Kidney (tissue), 14 donors: Measurements from ENCODE around the gene SHBG. TPM values are rescaled to one million over a fixed set of nuclear protein-coding genes. Genes with fewer than 3 reads are reported as not detected.
"Not testable (repeated sequence)": the region's sequence is repeated elsewhere in the genome, so short reads cannot be mapped to it uniquely, and the experiment has no call there.

Source experiments
- DNase-seq, 5 donors: peaks; one replicate each; pipeline ENCODE4 v3.0.0-alpha.2; 2013 to 2020
- FAIRE-seq: peaks from 2 replicates; lab custom pipeline; 2012; peaks lifted over from hg19 to GRCh38; lab: Jason Lieb, UNC
- H3K27ac ChIP-seq, 2 donors: one replicate each; pipeline ENCODE4 v1.7.0; 2013; ENCODE audit warnings: low read depth in 2 of 2, low read length in 2 of 2, inconsistent platforms in 1 of 2
- H3K27me3 ChIP-seq: one replicate; pipeline ENCODE4 v1.7.1; 2013; ENCODE audit warnings: low read length, inconsistent platforms; ENCODE audit not compliant: control insufficient read depth, insufficient read depth
- H3K36me3 ChIP-seq, 3 donors: one replicate each; pipeline versions ENCODE4 v1.7.0 to v1.7.1; 2013; ENCODE audit warnings: low read length in 3 of 3, control low read depth in 1 of 3, inconsistent platforms in 1 of 3; ENCODE audit not compliant: insufficient read depth in 3 of 3, control insufficient read depth in 2 of 3
- H3K4me1 ChIP-seq, 3 donors: one replicate each; pipeline versions ENCODE4 v1.7.0 to v1.7.1; 2013; ENCODE audit warnings: low read length in 3 of 3, inconsistent platforms in 1 of 3, low read depth in 1 of 3; ENCODE audit not compliant: control insufficient read depth in 2 of 3, insufficient read depth in 2 of 3
- H3K4me3 ChIP-seq, 3 donors: one replicate each; pipeline versions ENCODE4 v1.7.0 to v1.8.1; 2013; ENCODE audit warnings: low read length in 3 of 3, control low read depth in 1 of 3, inconsistent platforms in 1 of 3
- H3K9ac ChIP-seq, 3 donors: one replicate each; pipeline versions ENCODE4 v1.7.0 to v1.7.1; 2013; ENCODE audit warnings: low read length in 3 of 3, control low read depth in 1 of 3, inconsistent platforms in 1 of 3
- H3K9me3 ChIP-seq, 3 donors: one replicate each; pipeline versions ENCODE4 v1.7.0 to v1.7.1; 2013; ENCODE audit warnings: low read length in 3 of 3, control low read depth in 1 of 3, inconsistent platforms in 1 of 3; ENCODE audit not compliant: control insufficient read depth in 2 of 3, insufficient read depth in 1 of 3
- intact Hi-C: fragments of 100-400 bp; cut with DNase I; formaldehyde crosslinking; loops from one replicate; pipeline ENCODE4 v1.11.1; 2022
- polyA plus RNA-seq: library from polyadenylated mRNA; stranded (reverse); fragments of 350-450 nt; fragmentation: Illumina TruSeq; extraction: RNeasy Lipid Tissue Mini Kit (QIAGEN cat#74804); gene quantifications from one replicate; pipeline ENCODE4 v1.2.3, GENCODE V29; 2014; ENCODE audit warnings: low read depth, low replicate concordance; ENCODE audit not compliant: insufficient read depth
- total RNA-seq: library from RNA; stranded (reverse); fragmentation: NEBNext Ultra II Directional; extraction: Animal tissue kit (Norgen Biotek cat#: 25700); gene quantifications from one replicate; pipeline ENCODE4 v1.2.1, GENCODE V29; 2021
- TF ChIP-seq, protein P1 (sequence below): IDR thresholded peaks from 3 replicates; pipeline ENCODE4 v1.5.1; 2012; ENCODE audit warnings: mild to moderate bottlenecking, moderate library complexity, borderline replicate concordance; ENCODE audit not compliant: insufficient read depth; ENCODE audit errors: extremely low read depth
- donor health status: control.
- donor health status: control.
- donor health status: control.
- donor health status: control.
- donor health status: control.
- donor health status: DM: yes; HTN: yes; CAD: no.
- donor health status: Normal renal cell carcinoma (clear cell type).

Gene SHBG
- total and polyA plus RNA-seq, 2 donors from 2014 or later: 0.57 to 4.6 TPM

DNA sequence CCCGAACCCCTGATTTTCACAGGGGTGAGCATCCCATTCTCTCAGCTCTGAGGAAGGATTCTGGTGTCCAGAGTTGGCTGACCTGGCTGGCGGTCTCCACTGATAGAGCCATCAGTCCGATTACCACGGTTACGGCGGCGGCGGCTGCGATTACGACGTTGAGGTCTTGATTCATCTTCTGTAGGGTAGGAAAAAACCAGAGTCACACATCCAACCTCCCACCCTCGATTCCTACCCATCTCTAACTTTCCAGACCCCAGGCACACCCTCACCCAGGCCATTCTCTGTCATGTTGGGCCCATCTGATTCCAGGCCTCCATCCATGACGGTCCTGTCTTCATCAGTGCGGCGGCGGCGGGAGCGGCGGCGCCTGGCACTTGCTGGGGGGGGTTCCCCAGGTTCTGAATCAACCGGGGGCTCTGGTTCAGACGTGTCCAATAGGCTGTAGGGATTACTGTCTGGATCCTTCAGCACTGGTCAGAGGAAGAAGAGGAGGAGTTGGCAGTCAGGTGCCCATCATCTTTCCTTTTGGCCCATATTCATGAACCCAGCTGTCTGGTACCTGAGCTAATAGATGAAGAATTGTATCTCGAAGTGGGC lies 37.4 kb upstream of the SHBG start:
- intact Hi-C loops: no loop called here
- H3K36me3 ChIP-seq: peaks cover 17 to 61% (median 42%) of the 10 kb centered on the region in 3 donors
- H3K4me1 ChIP-seq: peaks cover 0 to 7% (median 7%) of the 10 kb centered on the region in 3 donors
- no peaks in the 10 kb centered on the region for H3K9me3 ChIP-seq
- DNase-seq: peak in 1 of 5 donors; percentile 55
- FAIRE-seq: no peak
- no peak overlapping the region for H3K27ac ChIP-seq
- H3K4me3 ChIP-seq: no peak overlapping the region
- no peak overlapping the region for H3K9ac ChIP-seq
- TF ChIP-seq, protein P1, sequence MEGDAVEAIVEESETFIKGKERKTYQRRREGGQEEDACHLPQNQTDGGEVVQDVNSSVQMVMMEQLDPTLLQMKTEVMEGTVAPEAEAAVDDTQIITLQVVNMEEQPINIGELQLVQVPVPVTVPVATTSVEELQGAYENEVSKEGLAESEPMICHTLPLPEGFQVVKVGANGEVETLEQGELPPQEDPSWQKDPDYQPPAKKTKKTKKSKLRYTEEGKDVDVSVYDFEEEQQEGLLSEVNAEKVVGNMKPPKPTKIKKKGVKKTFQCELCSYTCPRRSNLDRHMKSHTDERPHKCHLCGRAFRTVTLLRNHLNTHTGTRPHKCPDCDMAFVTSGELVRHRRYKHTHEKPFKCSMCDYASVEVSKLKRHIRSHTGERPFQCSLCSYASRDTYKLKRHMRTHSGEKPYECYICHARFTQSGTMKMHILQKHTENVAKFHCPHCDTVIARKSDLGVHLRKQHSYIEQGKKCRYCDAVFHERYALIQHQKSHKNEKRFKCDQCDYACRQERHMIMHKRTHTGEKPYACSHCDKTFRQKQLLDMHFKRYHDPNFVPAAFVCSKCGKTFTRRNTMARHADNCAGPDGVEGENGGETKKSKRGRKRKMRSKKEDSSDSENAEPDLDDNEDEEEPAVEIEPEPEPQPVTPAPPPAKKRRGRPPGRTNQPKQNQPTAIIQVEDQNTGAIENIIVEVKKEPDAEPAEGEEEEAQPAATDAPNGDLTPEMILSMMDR: no peak
- no peaks in the 10 kb centered on the region for H3K27me3 ChIP-seq

DNA sequence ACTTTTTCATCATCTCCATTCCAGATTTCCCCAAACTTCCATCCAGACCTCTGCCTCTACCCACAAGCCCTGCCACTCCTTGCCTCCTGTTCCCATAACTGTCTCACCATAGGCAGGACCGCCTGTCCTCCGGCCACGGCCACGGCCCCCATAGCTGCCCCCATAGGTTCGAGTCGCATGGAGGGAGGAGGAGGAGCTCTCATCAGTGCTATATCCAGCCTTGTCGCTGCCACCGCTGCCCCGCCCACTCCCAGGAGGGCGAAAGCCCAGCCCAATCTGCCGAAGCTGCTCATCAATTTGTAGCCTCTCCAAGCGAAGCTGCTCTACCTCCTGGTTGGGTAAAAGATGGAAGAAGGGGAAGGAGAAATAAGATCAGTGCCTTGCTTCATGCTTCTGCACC lies 36.6 kb upstream of the SHBG start:
- Histone ChIP-seq H3K36me3 (peaks cover 17 to 57% (median 42%) of the 10 kb centered on the region in 3 donors), H3K9ac (no peak overlapping the region), H3K27ac (no peak overlapping the region), H3K4me1 (peaks cover 0 to 7% (median 7%) of the 10 kb centered on the region in 3 donors), H3K27me3 (no peaks in the 10 kb centered on the region), H3K4me3 (no peak overlapping the region), H3K9me3 (no peaks in the 10 kb centered on the region)
- TF ChIP-seq, protein P1: no peak
- peak in 1 of 5 donors; percentile 60 for DNase-seq
- intact Hi-C loops: no loop called here
- no peak for FAIRE-seq

DNA sequence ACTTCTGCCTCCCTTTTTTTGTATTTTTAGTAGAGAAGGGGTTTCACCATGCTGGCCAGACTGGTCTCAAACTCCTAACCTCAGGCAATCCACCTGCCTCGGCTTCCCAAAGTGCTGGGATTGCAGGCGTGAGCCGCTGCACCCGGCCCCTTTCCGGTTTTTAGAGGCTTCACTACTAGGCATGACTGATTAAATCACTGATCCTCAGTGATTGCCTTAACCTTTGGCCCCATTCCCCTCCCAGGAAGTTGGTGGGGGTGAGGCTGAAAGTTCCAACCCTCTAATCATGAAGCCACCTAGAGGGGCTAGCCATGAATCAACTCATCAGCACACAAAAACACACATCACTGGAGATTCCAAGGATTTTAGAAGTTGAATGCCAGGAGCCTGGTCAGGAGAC lies 32.4 kb upstream of the SHBG start:
- intact Hi-C loops, H3K27ac ChIP-seq, H3K9ac ChIP-seq, H3K9me3 ChIP-seq, H3K27me3 ChIP-seq, H3K4me1 ChIP-seq, FAIRE-seq, H3K4me3 ChIP-seq: not testable (repeated sequence)
- peaks cover 21 to 69% (median 41%) of the 10 kb centered on the region in 3 donors for H3K36me3 ChIP-seq
- DNase-seq: peak in 1 of 5 donors; percentile 2

DNA sequence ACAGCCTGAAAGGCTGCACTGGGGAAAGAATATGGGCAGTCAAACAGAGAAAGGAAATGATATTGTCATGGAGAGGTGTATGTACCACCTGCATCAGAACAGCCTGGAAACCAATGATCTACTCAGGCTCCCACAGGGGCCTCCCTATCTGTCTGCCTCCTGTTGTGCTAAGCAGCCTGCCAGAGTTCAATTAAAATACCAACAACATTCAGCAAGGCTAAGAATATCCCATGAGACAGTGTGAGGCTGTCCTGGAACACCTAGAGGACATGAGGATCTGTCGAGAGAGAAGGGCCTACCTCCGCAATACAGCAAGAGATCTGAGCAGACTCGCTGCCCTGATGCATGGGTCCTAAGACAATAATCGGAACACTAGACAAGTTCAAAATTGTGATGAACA lies 23.7 kb upstream of the SHBG start:
- no peak for FAIRE-seq
- Histone ChIP-seq H3K27ac (no peak overlapping the region), H3K9me3 (no peaks in the 10 kb centered on the region), H3K4me3 (no peak overlapping the region), H3K36me3 (peaks cover 6 to 29% (median 23%) of the 10 kb centered on the region in 3 donors), H3K4me1 (peaks cover 0 to under 1% (median 0%) of the 10 kb centered on the region in 3 donors), H3K9ac (no peak overlapping the region), H3K27me3 (no peaks in the 10 kb centered on the region)
- TF ChIP-seq, protein P1: no peak
- DNase-seq: no peak
- intact Hi-C loops: no loop called here
